ENCODE data around the gene VDR.
"Not testable (repeated sequence)": the region's sequence is repeated elsewhere in the genome, so short reads cannot be mapped to it uniquely, and the experiment has no call there.

VDR gene

DNA sequence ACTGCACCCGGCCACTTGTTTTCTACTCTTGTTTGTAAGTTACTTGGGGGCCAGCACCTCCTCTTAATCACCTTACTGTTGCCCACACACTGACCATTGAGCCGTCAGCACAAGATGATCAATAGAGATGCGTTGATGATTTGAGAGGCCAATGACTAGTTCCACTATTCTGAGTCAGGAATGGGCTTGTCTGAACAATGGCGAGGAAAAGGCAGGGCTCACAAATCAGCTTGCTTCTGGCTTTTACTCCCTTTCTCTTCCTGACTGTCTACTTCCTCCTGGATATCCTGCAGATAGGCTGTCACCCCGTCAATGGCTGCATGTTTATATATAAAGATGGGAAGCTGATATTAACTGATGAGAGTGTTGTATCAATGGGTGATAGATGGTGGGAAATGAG, 55.9 kb downstream of the VDR start:
- no peak for DNase-seq (ENCODE audit: low read depth)

DNA sequence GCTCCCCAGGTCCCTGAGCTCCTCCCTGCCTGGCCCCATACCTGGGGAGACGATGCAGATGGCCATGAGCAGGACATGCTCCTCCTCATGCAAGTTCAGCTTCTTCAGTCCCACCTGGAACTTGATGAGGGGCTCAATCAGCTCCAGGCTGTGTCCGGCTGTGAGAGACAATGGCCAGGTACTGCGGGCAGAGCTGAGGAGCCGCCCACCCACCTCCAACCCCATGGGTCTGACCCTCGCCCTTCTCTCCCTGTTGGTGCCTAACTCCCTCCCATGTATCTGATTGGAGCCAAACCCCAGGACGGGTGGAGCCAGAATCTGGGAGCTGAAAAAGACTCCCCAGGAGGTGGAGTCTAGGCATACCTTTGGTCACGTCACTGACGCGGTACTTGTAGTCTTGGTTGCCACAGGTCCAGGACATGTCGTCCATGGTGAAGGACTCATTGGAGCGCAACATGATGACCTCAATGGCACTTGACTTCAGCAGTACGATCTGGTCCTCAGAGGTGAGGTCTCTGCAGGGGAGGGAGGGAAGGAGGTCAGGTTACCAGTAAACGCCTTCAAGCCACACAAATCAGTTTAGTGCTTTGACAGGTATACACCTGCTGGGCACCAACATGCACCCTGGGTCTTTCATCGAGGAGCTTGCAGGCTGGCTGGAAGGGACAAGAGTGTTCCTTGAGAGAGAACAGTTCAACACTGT, 58.3 kb downstream of the VDR start:
- no peak for DNase-seq (ENCODE audit: low read depth)

DNA sequence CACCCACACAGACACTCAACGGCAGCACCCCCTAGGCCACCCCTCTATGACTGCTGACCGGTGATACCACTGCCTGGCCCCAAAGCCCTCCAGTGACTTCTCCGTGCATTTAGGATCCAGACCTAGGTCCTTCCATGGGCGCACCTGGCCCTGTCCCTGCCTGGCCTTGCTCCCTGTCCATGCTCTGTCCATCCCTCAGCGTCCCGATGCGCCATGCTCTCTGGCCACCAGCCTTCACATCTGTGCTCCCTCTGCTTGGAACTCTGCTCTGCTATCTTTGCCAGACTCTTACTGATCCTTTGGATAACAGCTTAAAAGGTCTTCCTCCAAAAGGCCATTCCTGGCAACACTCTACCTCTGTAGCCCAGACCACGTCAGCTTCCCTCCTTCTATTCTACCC, 59.7 kb downstream of the VDR start:
- no peak for DNase-seq (ENCODE audit: low read depth)

DNA sequence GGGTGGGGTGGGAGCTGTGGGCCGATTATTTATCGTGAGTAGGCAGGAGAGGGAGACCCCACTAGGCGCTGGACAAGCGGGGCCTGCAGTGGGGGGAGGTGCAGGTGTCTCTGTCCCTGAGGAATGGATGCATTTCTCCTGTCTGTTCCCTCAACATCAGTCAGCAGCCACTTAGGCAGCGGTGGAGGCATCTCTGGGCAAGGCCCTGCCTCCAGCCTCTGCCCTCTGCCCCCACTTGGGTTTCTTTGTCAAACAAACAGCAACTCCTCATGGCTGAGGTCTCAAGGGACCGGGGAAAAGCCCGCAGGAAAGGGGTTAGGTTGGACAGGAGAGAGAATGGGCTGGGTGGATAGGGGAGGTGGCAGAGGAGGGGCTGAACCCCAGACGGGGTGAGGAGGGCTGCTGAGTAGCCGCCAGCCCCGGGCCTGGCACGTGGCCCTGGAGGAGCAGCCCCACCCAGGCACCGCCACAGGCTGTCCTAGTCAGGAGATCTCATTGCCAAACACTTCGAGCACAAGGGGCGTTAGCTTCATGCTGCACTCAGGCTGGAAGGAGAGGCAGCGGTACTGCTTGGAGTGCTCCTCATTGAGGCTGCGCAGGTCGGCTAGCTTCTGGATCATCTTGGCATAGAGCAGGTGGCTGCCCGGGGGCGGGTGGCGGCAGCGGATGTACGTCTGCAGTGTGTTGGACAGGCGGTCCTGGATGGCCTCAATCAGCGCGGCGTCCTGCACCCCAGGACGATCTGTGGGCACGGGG, 60.4 kb downstream of the VDR start:
- peak; percentile 54 for DNase-seq (ENCODE audit: low read depth)

DNA sequence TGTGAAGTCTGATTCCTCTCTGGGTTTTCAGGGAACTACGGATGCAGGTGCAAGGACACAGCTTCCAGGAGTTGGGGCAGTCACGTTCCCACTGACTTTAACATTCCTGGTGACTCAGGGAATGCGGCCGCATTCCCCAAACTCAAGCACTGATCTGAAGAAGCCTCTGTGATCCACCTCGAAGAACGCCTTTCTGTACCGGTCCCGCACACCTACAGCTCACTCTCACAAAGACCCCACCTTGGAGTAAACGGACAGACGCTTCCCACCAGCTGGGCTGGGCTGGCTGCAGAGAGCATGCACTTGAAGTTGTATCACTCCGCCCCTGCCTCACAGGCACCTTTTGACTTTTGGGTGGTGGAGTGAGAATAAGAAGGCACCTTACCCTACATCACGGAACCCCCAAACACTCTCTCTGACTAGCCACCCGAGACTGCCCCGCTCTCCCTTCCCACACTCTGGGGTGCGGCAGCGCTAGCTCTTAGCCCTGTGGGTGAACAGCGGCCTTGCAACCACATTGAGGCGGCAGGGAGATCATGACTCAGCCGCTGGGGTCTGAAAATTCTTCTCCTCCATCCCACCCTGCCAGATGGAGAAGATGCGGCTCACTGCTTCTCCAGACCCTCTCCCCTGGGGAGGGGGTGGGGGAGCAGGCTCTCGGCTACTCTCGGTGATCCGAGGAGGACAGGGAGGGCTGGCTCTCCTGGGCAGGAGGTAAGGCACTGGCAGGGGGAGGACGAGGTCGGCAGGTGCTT, 61.4 kb downstream of the VDR start:
- no peak for DNase-seq (ENCODE audit: low read depth)

DNA sequence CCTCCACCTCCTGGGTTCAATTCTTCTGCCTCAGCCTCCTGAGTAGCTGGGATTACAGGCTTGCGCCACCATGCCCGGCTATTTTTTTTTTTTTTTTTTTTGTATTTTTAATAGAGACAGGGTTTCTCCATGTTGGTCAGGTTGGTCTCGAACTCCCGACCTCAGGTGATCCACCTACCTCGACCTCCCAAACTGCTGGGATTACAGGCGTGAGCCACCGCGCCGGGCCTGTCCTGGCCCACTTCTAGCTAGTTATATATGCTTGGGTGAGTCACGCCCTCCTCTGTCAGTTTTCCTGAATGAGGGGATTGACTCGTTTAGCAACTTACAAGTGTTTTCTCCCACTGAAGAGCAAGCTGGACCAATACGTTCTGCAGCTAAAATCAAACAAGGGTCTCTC, 62.3 kb downstream of the VDR start:
- DNase-seq (ENCODE audit: low read depth), result not testable (repeated sequence)

DNA sequence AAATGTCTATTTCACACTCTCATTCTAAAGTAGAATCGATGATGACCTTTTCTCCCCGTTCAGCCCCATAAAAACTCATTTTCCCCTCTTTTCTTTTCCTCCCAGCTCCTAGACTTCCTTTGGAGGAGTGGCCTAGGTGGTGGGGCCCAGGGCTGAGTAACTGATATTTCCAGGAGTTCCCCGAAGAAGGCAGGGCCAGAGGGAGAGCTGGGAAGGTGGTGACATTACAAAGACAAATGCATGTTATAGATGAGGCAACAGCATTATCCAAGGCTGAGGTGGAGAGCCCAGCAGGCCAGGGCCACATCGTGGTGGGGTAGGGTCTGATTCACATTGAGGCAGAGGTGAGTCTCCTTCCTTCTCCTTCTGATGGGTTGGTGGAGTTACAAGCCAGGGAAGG, 62.9 kb downstream of the VDR start:
- no peak for DNase-seq (ENCODE audit: low read depth)

DNA sequence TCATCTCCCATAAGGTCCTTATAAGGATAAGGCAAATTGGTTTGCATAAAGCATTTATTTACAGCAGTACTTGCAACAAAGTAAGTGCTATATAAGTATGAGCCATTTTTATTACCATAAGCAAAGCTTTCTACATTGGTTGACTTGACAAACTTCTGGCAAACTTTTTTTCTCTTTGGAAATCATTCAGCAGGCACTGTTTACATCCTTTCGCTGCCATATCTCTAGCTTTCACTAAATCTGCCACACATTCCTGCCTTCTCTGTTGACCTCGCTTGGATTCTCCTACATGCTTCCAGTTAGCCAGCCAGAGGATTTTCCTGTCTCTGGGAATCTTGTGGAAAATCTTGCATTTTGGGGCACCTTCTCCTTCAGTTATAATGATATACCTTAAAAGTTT, 63.3 kb downstream of the VDR start:
- DNase-seq (ENCODE audit: low read depth), result no peak

DNA sequence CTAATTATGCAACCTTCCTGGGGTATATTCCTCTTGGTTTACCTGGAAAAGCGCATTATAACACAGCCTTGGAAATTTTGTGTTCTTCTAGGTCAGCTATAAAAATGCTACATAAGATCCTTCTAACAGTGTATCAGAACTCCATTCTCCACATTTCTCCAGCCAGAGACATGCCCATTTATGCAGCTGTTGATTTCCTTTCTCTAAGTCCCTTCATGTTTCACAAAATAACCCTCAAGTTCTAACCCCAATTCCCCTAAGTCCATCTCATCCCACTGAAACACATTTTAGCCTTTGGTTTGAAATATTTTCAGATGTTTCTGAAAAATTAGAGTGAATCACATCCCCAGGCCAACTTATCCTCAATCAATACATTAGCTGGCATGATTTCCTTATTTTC, 64.2 kb downstream of the VDR start:
- DNase-seq (ENCODE audit: low read depth), result no peak

DNA sequence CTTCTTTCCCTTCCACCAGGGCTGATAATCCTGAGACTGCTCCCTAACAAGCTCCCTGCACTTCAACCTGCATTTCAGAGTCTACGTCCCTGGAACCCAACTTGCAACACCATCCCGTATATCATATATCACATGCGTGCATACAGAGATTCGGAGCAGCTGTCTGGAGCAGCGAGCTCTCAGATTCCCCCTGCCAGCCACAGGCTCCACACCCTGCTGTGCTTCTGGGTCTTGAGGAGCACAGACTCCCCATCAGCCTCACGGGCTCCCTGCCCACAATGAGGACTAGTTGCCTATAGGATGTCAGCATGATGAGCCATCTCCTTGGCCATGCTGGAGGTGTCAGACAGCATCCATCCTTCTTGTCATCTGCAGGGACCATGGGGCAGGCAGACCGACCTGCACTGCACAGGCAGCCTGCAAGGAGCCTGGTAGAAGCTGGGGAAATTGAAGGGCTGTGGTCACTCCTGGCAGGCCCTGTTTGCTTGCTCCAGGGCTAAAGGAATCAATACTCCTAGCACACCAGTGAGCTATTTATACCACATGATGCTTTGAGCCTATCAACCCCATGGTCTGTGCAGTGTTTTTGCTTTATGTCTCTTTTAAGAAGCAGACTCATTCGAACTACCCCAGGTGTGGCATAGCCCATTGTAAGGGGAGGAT, 65.4 kb downstream of the VDR start:
- peak; percentile 88 for DNase-seq (ENCODE audit: low read depth)

DNA sequence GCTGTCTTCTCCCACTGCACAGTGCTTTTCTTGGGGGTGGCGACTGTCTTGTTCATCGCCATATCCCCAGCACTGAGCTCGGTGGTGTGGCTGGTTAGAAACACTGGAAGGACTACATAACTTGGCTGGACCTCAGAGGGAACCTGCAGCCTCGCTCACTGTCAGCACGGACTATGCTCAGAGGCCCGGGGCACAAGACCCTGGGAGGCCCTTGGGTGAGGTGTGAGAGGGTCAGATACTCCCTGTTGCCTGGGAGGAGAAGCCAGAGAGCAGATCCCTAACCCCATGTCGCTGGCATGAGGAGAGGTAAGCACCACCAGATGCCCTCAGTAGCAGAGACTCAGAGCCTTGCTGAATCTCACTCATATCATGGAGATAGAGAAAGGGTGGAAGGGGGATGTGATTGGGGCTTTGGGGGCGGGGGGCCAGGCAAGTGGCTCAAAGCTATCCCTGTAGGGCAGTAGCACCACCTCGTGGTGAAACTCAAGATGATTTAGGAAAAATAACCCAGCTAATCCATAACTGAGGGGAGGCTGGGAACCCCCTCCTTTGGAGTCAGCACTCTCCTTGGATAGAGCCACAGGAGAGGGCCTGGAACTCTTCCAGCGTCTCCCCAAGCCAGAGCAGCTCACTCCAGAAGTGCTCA, 66.4 kb downstream of the VDR start:
- DNase-seq (ENCODE audit: low read depth), result peak; percentile 32

DNA sequence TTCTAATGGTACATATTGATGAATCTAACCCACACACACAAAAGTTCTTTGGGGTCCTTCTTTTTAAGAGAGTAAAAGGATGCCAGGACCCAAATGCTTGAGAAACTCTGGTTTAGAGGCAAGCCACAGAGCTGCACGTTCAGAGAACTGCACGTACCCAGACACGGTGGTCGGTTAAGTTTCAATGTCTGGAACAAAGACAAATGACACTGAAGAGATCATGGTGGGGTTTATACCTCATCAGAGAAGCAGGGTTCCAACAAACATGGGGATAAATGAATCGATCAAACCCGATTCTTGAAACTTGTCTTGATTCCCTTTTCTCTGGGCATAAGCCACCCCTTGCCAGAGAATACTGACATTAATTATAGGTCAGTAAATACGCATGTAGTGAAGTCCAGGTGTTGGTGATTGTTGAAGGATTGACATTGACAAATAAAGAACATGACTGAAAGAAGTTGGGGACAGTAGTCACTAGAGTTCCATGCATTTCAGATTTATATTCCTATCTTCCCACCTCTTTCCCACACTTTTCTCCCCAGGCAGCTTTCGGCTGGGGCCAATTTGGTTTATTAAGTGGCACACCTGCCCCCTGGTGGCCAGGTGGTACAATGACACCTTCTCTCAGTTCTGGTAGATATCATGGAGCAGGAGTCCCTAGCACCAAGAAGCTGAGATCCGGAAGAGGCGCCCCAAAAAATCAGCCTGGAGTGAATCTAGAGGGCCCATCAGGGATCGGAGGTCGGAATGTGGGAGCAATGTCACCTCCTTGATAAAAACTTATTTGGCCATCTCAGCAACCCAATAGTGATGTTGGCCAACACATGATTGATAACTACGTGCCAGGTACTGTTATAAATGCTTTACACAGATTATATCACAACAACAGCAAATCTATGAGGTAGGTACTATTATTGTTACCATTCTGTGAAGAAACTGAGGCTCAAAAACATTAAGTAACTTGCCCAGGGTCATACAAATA, 67.3 kb downstream of the VDR start:
- DNase-seq (ENCODE audit: low read depth), result peak; percentile 50

DNA sequence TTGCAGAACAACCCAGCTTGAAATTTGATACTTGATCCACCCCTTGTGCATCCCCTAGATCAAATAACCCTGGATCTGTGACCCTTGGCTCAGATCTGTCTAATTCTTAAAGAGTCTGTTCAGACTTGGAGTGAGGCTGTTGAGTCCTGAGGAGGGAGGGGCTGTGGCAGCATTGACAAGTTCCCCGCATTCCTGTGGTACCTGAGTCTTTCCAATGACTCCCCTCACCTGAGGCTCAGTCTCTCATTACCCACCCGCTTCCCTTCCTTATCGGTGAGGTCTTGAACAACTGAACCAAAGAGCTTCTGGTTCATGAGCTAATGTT, 69.0 kb downstream of the VDR start:
- no peak for DNase-seq (ENCODE audit: low read depth)

DNA sequence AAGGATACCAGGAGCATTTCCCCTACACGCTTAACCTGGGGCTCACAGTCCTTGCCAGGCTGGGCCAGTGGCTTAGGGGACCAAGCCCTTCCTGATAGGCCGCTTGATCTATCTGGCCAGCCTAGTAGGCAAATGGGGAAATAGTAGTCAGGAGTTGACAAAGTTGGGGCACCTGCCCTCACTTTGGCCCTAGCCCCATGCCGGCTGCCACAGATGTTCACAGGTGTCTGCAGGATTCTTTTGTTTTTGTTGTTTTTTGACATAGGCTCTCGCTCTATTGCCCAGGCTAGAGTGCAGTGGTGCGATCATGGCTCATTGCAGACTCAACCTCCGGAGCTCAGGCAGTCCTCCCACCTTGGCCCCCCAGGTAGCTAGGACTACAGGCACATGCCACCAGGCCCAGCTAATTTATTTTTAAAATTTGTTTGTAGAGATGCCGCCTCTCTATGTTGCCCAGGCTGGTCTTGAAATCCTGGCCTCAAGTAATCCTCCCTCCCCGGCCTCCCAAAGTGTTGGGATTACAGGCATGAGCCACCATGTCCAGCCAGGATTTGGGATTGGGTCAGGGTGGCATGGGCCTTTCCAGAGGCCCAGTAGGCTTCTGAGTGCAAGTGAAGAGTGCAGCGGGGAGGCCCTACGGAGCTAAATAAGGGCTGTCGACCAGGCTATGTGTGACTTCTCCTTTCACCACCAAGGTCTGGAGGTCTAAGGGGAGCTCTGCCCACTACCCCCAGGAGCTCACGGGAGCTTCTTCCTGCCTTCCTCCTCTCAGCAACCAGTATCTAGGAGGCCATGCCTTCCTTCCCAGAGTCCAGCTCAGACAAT, 69.6 kb downstream of the VDR start:
- DNase-seq (ENCODE audit: low read depth), result no peak

DNA sequence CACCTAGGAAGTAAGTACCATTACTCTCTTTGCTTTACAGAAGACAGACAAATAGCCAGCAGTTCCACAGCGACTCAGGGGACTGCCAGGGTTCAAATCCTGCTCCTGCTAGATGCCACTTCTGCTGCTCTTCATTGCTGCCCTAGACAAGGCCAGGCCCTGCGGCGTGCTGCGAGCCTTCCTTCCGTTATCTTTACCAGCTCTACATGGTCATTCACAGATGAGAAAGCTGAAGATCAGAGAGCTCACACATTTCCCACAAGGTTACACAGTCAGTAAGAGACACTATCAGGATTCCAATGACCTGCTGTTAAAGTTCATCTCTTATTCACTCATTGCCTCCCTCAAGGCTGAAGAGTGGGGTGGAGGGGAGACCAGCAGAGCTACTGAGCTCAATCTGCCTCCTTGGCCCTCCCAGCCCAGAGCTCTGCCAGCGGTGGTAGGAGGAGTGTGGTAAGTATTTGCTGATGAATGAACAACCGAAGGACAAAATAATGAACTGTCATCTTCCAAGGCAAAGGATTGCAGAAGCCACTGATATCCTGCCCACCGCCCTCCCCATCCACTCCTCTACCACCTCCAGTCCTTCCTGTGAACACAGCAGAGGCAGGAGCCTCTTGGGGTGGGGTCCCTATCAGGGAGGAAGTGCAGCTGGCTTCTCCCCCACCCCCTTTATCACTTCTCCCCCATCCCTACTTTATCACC, 70.4 kb downstream of the VDR start:
- DNase-seq (ENCODE audit: low read depth), result no peak

DNA sequence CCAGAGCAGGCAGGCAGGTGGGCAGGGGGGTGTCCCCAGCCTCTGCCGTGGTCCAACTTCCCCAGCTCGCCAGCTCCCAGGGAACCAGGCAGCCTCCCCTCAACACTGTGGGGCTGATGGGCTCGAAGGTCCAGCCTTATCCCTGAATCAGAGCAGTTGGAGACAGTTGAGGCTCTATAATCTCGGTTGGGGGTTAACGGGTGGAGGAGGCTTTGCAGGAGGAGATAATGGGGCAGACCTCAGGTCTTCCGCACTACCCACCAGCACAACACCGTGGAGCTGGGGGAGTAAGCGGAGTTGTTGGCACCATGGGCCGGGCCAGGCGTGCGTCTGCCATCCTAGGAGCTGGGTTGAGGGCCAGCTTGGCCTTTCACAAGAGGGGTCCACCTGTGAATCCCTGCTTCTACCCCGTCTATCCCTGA, 71.2 kb downstream of the VDR start:
- no peak for DNase-seq (ENCODE audit: low read depth)

DNA sequence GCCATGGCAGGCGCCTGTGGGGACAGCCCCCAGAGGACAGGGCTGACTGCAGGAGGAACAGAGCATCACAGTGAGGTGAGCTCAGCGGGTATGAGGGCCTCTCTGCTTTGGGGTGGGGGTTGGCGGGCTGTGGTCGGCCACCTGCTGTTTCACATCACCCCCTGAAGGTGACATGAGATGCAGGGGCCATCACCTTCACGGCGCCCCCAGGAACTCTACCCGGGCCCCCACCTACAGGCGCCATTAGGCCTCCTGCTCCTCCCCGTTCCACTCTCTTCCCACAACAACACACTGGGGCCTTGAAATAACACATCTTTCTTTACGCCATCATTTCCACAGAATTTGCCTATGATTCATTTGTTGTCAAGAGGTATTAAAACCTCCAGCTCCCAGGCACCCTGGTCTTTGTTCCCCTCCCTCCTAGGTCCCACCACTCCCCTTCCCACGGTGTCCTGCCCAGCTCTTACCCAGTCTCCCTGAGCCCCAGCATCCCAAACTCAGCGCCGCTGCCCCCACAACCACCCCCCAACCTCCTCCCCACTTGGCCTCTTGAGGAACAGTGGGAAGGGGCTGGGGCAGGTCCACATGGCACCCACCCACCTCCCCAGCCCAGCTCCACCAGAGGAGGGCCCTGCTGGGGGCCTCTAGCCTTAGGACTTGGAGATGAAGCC, 72.4 kb downstream of the VDR start:
- DNase-seq (ENCODE audit: low read depth), result no peak

DNA sequence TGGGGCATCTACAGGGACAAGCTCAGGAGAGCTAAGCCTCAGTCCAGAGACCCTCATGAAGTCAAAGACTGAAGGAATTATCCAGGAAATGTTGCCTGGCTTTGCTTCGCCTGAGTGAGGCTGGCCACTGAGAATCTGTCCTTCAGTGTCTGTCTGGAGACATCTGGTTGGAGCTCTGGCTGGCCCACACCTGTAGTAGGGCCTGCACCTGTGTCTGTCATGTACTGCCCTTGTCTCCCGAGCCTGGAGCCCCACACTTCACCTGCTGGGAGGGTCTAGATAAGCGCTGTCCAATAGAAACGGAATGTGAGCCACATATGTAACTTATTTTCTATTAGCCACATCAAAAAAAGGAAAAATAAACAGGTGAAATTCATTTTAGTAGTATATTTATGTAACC, 75.2 kb downstream of the VDR start:
- DNase-seq (ENCODE audit: low read depth), result no peak

DNA sequence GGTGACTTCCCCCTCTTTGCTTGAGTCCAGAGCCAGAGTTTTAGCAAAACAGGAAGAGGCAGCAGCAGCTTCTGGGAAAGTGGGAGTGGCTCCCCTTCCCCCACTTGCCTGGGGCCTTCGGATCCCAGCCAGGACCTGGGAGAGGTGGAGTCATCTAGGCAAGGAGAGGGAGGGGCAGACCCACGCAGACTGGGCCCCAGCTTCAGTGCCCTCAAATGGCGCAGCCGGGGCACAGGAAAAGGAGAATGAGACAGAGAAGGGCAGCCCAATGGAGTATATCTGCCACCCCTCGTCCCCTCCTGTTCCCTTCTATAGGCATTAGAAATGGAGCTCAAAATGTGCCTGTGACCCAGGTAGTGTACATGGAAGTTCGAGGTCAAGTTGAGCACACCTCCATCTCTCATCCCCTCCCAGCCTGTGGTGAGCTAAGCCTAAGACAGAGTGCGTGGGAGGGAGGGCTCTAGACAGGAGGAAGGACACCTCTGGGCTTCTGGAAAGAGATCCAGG, 75.8 kb downstream of the VDR start:
- peak; percentile 80 for DNase-seq (ENCODE audit: low read depth)

All from fibroblast of gingiva (primary cell).